Neutrophil (primary cell): ENCODE measurements around the gene ZNF385C.
A peak's percentile ranks its signal among the peaks of the same experiment; 100 is the strongest.

Experiments
- H3K27ac ChIP-seq: fragments of 200-600 bp; sonication (generic); 2 replicates; pipeline ENCODE4 v1.5.1; 2016; ENCODE audit warnings: mild to moderate bottlenecking, moderate library complexity
- H3K27me3 ChIP-seq: fragments of 200-600 bp; sonication (generic); 2 replicates; pipeline ENCODE4 v1.6.0; 2016; ENCODE audit warnings: mild to moderate bottlenecking
- H3K36me3 ChIP-seq: fragments of 200-600 bp; sonication (generic); 2 replicates; pipeline ENCODE4 v1.5.1; 2017
- H3K4me1 ChIP-seq, 2 experiments: fragments of 200-600 bp in 1 of 2; sonication (generic) in 1 of 2; 1 replicate in 1 of 2; 2 replicates in 1 of 2; pipeline versions ENCODE4 v1.5.1 to v1.6.1; 2013 to 2016; ENCODE audit warnings: low read depth in 1 of 2, low read length in 1 of 2, mild to moderate bottlenecking in 1 of 2, moderate library complexity in 1 of 2; ENCODE audit not compliant: control insufficient read depth in 1 of 2, insufficient read depth in 1 of 2
- H3K4me3 ChIP-seq, 2 experiments: fragments of 200-600 bp in 1 of 2; sonication (generic) in 1 of 2; 1 replicate in 1 of 2; 2 replicates in 1 of 2; pipeline ENCODE4 v1.5.1; 2013 to 2016; ENCODE audit warnings: low read depth in 1 of 2, low read length in 1 of 2, mild to moderate bottlenecking in 1 of 2, moderate library complexity in 1 of 2
- H3K9me3 ChIP-seq: fragments of 200-600 bp; sonication (generic); 2 replicates; pipeline ENCODE4 v1.5.1; 2016
- TF ChIP-seq, protein P1 (sequence below): fragments of 200-600 bp; sonication (generic); IDR thresholded peaks from 2 replicates; pipeline ENCODE4 v1.5.1; 2016; ENCODE audit warnings: antibody characterized with exemption

ZNF385C gene

DNA sequence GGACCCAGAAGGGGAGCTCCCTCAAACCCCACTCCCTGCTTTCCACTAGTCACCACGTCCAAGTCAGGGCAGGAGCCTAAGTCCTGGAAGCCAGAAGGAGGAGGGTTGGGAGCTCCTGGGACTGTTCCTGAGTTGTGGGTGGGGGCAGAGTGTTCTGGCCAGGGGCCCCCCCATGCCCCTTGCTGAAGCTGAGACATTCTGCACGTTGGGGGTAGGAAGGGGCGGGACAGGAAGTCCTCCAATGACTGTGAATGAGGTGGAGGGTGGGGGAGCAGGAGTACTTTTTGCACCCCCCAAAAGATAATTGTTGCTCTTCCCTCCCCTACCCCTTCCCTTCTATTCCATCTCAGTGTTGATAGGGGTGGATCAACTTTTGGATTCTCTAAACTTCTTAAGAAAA lies 26.5 kb downstream of the ZNF385C start:
- no peak overlapping the region for H3K4me3 ChIP-seq
- no peak overlapping the region for H3K27ac ChIP-seq
- H3K36me3 ChIP-seq, result no peaks in the 10 kb centered on the region
- H3K4me1 ChIP-seq, result peaks cover 0 to 11% of the 10 kb centered on the region in 2 experiments
- no peaks in the 10 kb centered on the region for H3K9me3 ChIP-seq
- peaks cover 49% of the 10 kb centered on the region for H3K27me3 ChIP-seq
- TF ChIP-seq, protein P1, sequence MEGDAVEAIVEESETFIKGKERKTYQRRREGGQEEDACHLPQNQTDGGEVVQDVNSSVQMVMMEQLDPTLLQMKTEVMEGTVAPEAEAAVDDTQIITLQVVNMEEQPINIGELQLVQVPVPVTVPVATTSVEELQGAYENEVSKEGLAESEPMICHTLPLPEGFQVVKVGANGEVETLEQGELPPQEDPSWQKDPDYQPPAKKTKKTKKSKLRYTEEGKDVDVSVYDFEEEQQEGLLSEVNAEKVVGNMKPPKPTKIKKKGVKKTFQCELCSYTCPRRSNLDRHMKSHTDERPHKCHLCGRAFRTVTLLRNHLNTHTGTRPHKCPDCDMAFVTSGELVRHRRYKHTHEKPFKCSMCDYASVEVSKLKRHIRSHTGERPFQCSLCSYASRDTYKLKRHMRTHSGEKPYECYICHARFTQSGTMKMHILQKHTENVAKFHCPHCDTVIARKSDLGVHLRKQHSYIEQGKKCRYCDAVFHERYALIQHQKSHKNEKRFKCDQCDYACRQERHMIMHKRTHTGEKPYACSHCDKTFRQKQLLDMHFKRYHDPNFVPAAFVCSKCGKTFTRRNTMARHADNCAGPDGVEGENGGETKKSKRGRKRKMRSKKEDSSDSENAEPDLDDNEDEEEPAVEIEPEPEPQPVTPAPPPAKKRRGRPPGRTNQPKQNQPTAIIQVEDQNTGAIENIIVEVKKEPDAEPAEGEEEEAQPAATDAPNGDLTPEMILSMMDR, result no peak

DNA sequence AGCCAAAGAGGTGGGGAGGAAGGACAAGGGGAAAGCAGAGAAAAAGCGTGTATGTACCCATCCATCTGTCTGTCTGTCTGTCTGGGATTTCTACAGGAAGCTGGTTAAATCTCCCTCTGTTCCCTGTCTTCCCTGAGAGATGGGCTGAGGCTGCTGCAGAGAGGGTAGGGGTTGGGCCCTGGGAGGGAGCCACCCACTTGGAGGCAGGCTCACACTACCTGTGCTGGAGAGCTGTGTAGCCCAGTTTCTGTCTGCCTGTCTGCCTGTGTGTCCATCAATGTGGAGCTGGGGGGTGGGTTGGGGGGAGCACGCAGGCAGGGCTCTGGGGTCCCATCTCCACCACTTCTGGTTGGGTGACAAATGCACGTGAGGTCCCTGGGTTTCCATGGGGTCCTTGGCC lies 29.3 kb downstream of the ZNF385C start:
- no peak overlapping the region for H3K27ac ChIP-seq
- peaks cover 0 to 11% of the 10 kb centered on the region in 2 experiments for H3K4me1 ChIP-seq
- no peaks in the 10 kb centered on the region for H3K9me3 ChIP-seq
- H3K4me3 ChIP-seq, result no peak overlapping the region
- H3K36me3 ChIP-seq, result no peaks in the 10 kb centered on the region
- peaks cover 45% of the 10 kb centered on the region for H3K27me3 ChIP-seq
- TF ChIP-seq, protein P1, result no peak

DNA sequence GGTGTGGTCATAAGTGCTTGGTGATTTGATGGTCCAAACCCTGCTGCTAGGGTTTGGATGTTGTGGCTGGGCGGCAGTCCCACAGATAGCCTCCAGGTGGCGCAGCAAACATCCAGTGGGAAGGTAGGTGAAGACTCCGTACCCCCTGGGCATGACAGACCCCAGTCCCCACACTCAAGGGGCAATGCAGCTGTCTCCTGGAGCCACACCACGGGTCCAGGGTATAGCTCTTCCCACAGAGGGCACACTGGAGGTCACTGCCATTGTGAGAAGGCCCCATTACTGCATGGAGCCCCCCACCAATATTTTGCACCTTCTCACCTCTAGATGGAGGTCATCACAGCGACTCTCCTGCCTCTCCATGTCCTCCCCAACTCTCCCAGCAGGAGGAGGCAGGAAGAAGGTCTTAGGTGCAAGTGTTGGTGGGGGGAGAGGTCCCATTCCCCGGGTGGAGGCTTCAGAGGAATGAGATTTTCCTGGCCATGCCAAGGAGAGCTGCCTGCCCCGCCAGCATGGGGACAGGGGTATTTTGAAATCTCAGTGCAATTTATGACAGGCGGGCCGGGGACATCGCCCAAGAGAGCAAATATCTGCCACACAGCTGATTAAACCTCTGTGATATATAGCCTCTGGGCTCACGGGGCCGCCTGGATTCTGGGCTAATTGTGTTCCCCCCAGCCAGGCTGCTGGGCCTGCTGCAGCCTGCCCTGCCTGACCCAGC lies 30.7 kb downstream of the ZNF385C start:
- H3K27ac ChIP-seq, result no peak overlapping the region
- no peak overlapping the region for H3K4me3 ChIP-seq
- peaks cover 37% of the 10 kb centered on the region for H3K27me3 ChIP-seq
- H3K9me3 ChIP-seq, result no peaks in the 10 kb centered on the region
- TF ChIP-seq, protein P1, result peak; percentile 92
- H3K36me3 ChIP-seq, result no peaks in the 10 kb centered on the region
- H3K4me1 ChIP-seq, result peaks cover 0 to 6% of the 10 kb centered on the region in 2 experiments

DNA sequence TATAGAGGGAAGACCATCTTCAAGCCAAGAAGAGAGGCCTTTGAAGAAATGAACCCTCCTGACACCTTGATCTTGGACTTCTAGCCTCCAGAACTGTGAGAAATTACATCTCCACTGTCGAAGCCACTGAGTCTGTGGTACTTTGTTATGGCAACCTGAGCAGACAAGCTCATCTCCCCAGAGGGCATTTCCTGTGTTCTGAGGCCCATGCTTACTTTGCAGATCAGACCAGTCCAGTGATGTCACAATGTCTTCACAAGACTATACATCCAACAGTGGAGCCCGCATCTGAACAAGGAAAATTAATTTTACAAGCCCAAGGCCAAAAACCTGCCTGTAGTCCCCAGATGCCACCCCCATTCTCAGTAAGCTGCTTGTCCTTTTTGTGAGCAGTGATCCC lies 33.1 kb downstream of the ZNF385C start:
- Histone ChIP-seq H3K36me3 (no peaks in the 10 kb centered on the region), H3K27ac (no peak overlapping the region), H3K27me3 (peaks cover 14% of the 10 kb centered on the region), H3K9me3 (no peaks in the 10 kb centered on the region), H3K4me1 (no peaks in the 10 kb centered on the region), H3K4me3 (no peak overlapping the region)
- TF ChIP-seq, protein P1, result no peak

DNA sequence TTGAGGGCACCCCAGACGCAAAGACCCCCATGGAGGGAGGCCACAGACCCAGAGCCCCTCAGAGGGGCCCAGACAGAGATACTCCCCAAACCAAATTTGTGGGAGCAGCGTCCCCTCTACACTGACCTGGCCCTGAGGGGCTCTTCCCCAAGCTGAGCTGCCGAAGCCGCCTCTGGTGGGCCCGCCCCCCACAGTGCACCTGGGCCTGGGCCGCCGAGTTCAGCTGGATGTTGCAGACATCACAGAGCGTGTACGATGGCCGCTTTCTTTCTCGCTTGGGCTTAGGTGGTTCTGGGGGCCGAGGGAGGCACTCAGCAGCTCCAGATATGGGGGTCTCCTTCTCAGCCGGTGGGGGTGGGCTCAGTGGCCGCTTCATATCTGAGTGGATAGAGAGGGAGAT lies 35.6 kb downstream of the ZNF385C start:
- no peaks in the 10 kb centered on the region for H3K9me3 ChIP-seq
- TF ChIP-seq, protein P1, result no peak
- peaks cover 13% of the 10 kb centered on the region for H3K27me3 ChIP-seq
- H3K36me3 ChIP-seq, result no peaks in the 10 kb centered on the region
- no peak overlapping the region for H3K4me3 ChIP-seq
- no peaks in the 10 kb centered on the region for H3K4me1 ChIP-seq
- H3K27ac ChIP-seq, result no peak overlapping the region
